ENCODE results near the gene C13orf46.
A peak's percentile ranks its signal among the peaks of the same experiment; 100 is the strongest.
"Not testable (repeated sequence)": the region's sequence is repeated elsewhere in the genome, so short reads cannot be mapped to it uniquely, and the experiment has no call there.

Gene C13orf46

GRCh38 chr13:113973218-113974164 is at the start of gene C13orf46:
C13orf46 (minus strand) TSS chr13:113974076; CDS start chr13:113973997, 79 bp downstream.
- in situ Hi-C loops (cut with HindIII; ENCODE audit: low pct_unique_long_range_greater_than_20kb, low sequenced_read_pairs) = no loop called here
- TF ChIP-seq JUND (IDR thresholded peaks at IDR 0.05; ENCODE audit: low read depth) = no peak

GRCh38 chr13:114022876-114023275 is 49.0 kb upstream of the C13orf46 start:
- in situ Hi-C loops (cut with HindIII; ENCODE audit: low pct_unique_long_range_greater_than_20kb, low sequenced_read_pairs) = no loop called here
- no peak for TF ChIP-seq JUND (IDR thresholded peaks at IDR 0.05; ENCODE audit: low read depth)

More at GRCh38 chr13:113973218-113974164, at the start of gene C13orf46:
- DNase-seq (ENCODE audit: low read depth in 1 of 2, low spot score in 1 of 2) = no peak

GRCh38 chr13:114022309-114022669 is 48.4 kb upstream of the C13orf46 start:
- in situ Hi-C loops (cut with HindIII; ENCODE audit: low pct_unique_long_range_greater_than_20kb, low sequenced_read_pairs) = no loop called here

More at GRCh38 chr13:114022876-114023275, 49.0 kb upstream of the C13orf46 start:
- DNase-seq (ENCODE audit: low read depth in 1 of 2, low spot score in 1 of 2) = peak in 1 of 2 experiments; percentile 57

GRCh38 chr13:114021464-114022308 is 47.8 kb upstream of the C13orf46 start:
- TF ChIP-seq JUND (IDR thresholded peaks at IDR 0.05; ENCODE audit: low read depth) = no peak
- DNase-seq (ENCODE audit: low read depth in 1 of 2, low spot score in 1 of 2) = peak in 1 of 2 experiments; percentile 43
- in situ Hi-C loops (cut with HindIII; ENCODE audit: low pct_unique_long_range_greater_than_20kb, low sequenced_read_pairs) = no loop called here

More at GRCh38 chr13:114022309-114022669, 48.4 kb upstream of the C13orf46 start:
- TF ChIP-seq JUND (IDR thresholded peaks at IDR 0.05; ENCODE audit: low read depth) = no peak
- DNase-seq (ENCODE audit: low read depth in 1 of 2, low spot score in 1 of 2) = no peak

GRCh38 chr13:114020750-114021463 is 47.0 kb upstream of the C13orf46 start:
- DNase-seq (ENCODE audit: low read depth in 1 of 2, low spot score in 1 of 2) = no peak
- TF ChIP-seq JUND (IDR thresholded peaks at IDR 0.05; ENCODE audit: low read depth) = no peak
- in situ Hi-C loops (cut with HindIII; ENCODE audit: low pct_unique_long_range_greater_than_20kb, low sequenced_read_pairs) = no loop called here

GRCh38 chr13:114020134-114020533 is 46.3 kb upstream of the C13orf46 start:
- peak in 1 of 2 experiments; percentile 50 for DNase-seq (ENCODE audit: low read depth in 1 of 2, low spot score in 1 of 2)
- in situ Hi-C loops (cut with HindIII; ENCODE audit: low pct_unique_long_range_greater_than_20kb, low sequenced_read_pairs) = not testable (repeated sequence)

- peak; percentile 90 to 93 for DNase-seq (ENCODE audit: low read depth in 1 of 2, low spot score in 1 of 2)
- in situ Hi-C loops (cut with HindIII; ENCODE audit: low pct_unique_long_range_greater_than_20kb, low sequenced_read_pairs) = no loop called here
These were observed 45.5 kb upstream of the C13orf46 start for GRCh38 chr13:114019367-114019766.

GRCh38 chr13:114018461-114019055 is 44.7 kb upstream of the C13orf46 start:
- TF ChIP-seq JUND (IDR thresholded peaks at IDR 0.05; ENCODE audit: low read depth) = no peak
- no peak for DNase-seq (ENCODE audit: low read depth in 1 of 2, low spot score in 1 of 2)
- in situ Hi-C loops (cut with HindIII; ENCODE audit: low pct_unique_long_range_greater_than_20kb, low sequenced_read_pairs) = no loop called here

More at GRCh38 chr13:114019367-114019766, 45.5 kb upstream of the C13orf46 start:
- TF ChIP-seq JUND (IDR thresholded peaks at IDR 0.05; ENCODE audit: low read depth) = no peak

GRCh38 chr13:114017966-114018365 is 44.1 kb upstream of the C13orf46 start:
- no peak for DNase-seq (ENCODE audit: low read depth in 1 of 2, low spot score in 1 of 2)
- no peak for TF ChIP-seq JUND (IDR thresholded peaks at IDR 0.05; ENCODE audit: low read depth)
- in situ Hi-C loops (cut with HindIII; ENCODE audit: low pct_unique_long_range_greater_than_20kb, low sequenced_read_pairs) = no loop called here

GRCh38 chr13:114017028-114017630 is 43.3 kb upstream of the C13orf46 start:
- no peak for TF ChIP-seq JUND (IDR thresholded peaks at IDR 0.05; ENCODE audit: low read depth)
- in situ Hi-C loops (cut with HindIII; ENCODE audit: low pct_unique_long_range_greater_than_20kb, low sequenced_read_pairs) = no loop called here
- no peak for DNase-seq (ENCODE audit: low read depth in 1 of 2, low spot score in 1 of 2)

GRCh38 chr13:114016321-114017027 is 42.6 kb upstream of the C13orf46 start:
- TF ChIP-seq JUND (IDR thresholded peaks at IDR 0.05; ENCODE audit: low read depth) = no peak
- DNase-seq (ENCODE audit: low read depth in 1 of 2, low spot score in 1 of 2) = no peak
- in situ Hi-C loops (cut with HindIII; ENCODE audit: low pct_unique_long_range_greater_than_20kb, low sequenced_read_pairs) = no loop called here
